Measurements from ENCODE around the gene GAD1. TPM values are rescaled to one million over a fixed set of nuclear protein-coding genes. Genes with fewer than 3 reads are reported as not detected.

The GAD1 gene
- total RNA-seq, 4 donors from 2014 or later = 2.6 TPM; not detected in 3

GRCh38 chr2:170814533-170815230 is 2.0 kb upstream of the GAD1 start:
- no peak for DNase-seq (ENCODE audit: low spot score in 2 of 2)
- Histone ChIP-seq H3K4me3 (no peak overlapping the region), H3K27me3 (peaks cover 70% of the 10 kb centered on the region), H3K27ac (no peak overlapping the region), H3K9me3 (no peaks in the 10 kb centered on the region), H3K4me1 (peaks cover 49% of the 10 kb centered on the region), H3K36me3 (no peaks in the 10 kb centered on the region)
- 22% methylated on average over 24 of the region's 31 CpGs for WGBS
- no peak for TF ChIP-seq CTCF (IDR thresholded peaks at IDR 0.05)
- no peak for TF ChIP-seq POLR2AphosphoS5 (IDR thresholded peaks at IDR 0.05)
- TF ChIP-seq POLR2A (IDR thresholded peaks at IDR 0.05) = no peak
- TF ChIP-seq EP300 (IDR thresholded peaks at IDR 0.05) = no peak

- WGBS = 7% methylated on average over 19 of the region's 19 CpGs
- no peaks in the 10 kb centered on the region for H3K36me3 ChIP-seq
- no peak for TF ChIP-seq CTCF (IDR thresholded peaks at IDR 0.05)
- TF ChIP-seq EP300 (IDR thresholded peaks at IDR 0.05) = no peak
- no peak for TF ChIP-seq POLR2A (IDR thresholded peaks at IDR 0.05)
- TF ChIP-seq POLR2AphosphoS5 (IDR thresholded peaks at IDR 0.05) = no peak
- peaks cover 76% of the 10 kb centered on the region for H3K27me3 ChIP-seq
- DNase-seq (ENCODE audit: low spot score in 2 of 2) = no peak
- H3K27ac ChIP-seq = no peak overlapping the region
- peaks cover 55% of the 10 kb centered on the region for H3K4me1 ChIP-seq
- no peaks in the 10 kb centered on the region for H3K9me3 ChIP-seq
- peak overlapping the region; percentile 55 for H3K4me3 ChIP-seq
These were observed 1.4 kb upstream of the GAD1 start for GRCh38 chr2:170815311-170815710.

- Histone ChIP-seq H3K4me1 (peaks cover 62% of the 10 kb centered on the region), H3K27ac (no peak overlapping the region), H3K36me3 (no peaks in the 10 kb centered on the region), H3K9me3 (no peaks in the 10 kb centered on the region), H3K27me3 (peaks cover 82% of the 10 kb centered on the region), H3K4me3 (peak overlapping the region; percentile 55)
- 3% methylated on average over 44 of the region's 52 CpGs for WGBS
- no peak for DNase-seq (ENCODE audit: low spot score in 2 of 2)
- no peak for TF ChIP-seq EP300 (IDR thresholded peaks at IDR 0.05)
- no peak for TF ChIP-seq POLR2A (IDR thresholded peaks at IDR 0.05)
- TF ChIP-seq CTCF (IDR thresholded peaks at IDR 0.05) = peak; percentile 54 to 60
- no peak for TF ChIP-seq POLR2AphosphoS5 (IDR thresholded peaks at IDR 0.05)
These were observed 762 bp upstream of the GAD1 start for GRCh38 chr2:170815746-170816503.

- H3K27me3 ChIP-seq = peaks cover 96% of the 10 kb centered on the region
- no peak for DNase-seq (ENCODE audit: low spot score in 2 of 2)
- H3K4me3 ChIP-seq = peak overlapping the region; percentile 55
- no peaks in the 10 kb centered on the region for H3K36me3 ChIP-seq
- H3K4me1 ChIP-seq = peaks cover 76% of the 10 kb centered on the region
- H3K27ac ChIP-seq = no peak overlapping the region
- no peaks in the 10 kb centered on the region for H3K9me3 ChIP-seq
- 2% methylated on average over 37 of the region's 69 CpGs for WGBS
- TF ChIP-seq EP300 (IDR thresholded peaks at IDR 0.05) (no peak), POLR2AphosphoS5 (IDR thresholded peaks at IDR 0.05) (no peak), CTCF (IDR thresholded peaks at IDR 0.05) (no peak), POLR2A (IDR thresholded peaks at IDR 0.05) (no peak)
These were observed 677 bp downstream of the GAD1 start for GRCh38 chr2:170817093-170818035.

Measured in suprapubic skin (tissue), 4 donors.